H1 (cell line): ENCODE results near the gene DNAJA3. TPM values are rescaled to one million over a fixed set of nuclear protein-coding genes. Genes with fewer than 3 reads are reported as not detected.

Source experiments
- CTCF ChIA-PET: fragments of 300-600 bp; sonication (Branson Sonifier 250); formaldehyde crosslinking; loops from one replicate; lab custom pipeline; 2021; ENCODE audit not compliant: partially characterized antibody; lab: Charles Lee
- POLR2A ChIA-PET: fragments of 300-600 bp; sonication (Branson Sonifier 250); formaldehyde crosslinking; loops from one replicate; lab custom pipeline; 2021; ENCODE audit warnings: inconsistent platforms; ENCODE audit not compliant: partially characterized antibody; lab: Charles Lee
- DNase-seq, 2 experiments: peaks; one replicate each; pipeline versions ENCODE4 v3.0.0 to v3.0.0-alpha.2; 2010 to 2022; ENCODE audit warnings: low spot score in 2 of 2, low read depth in 1 of 2, mixed read lengths in 1 of 2
- FAIRE-seq: peaks from 2 replicates; lab custom pipeline; 2011; peaks lifted over from hg19 to GRCh38; lab: Jason Lieb, UNC
- H2AFZ ChIP-seq: 2 replicates; pipeline ENCODE4 v1.8.1; 2012; ENCODE audit warnings: low read length, inconsistent platforms
- H2AK5ac ChIP-seq: 2 replicates; pipeline ENCODE4 v1.6.1; 2013; ENCODE audit warnings: low read depth, low read length
- H2BK120ac ChIP-seq: replicated peaks from 2 replicates; pipeline ENCODE3; 2013; ENCODE audit warnings: low read depth, low read length, inconsistent platforms
- H2BK12ac ChIP-seq: 2 replicates; pipeline ENCODE4 v1.6.1; 2013; ENCODE audit warnings: low read depth, low read length
- H2BK15ac ChIP-seq: 2 replicates; pipeline ENCODE4 v1.6.1; 2013; ENCODE audit warnings: low read length
- H2BK20ac ChIP-seq: 2 replicates; pipeline ENCODE4 v1.6.1; 2013; ENCODE audit warnings: low read length
- H2BK5ac ChIP-seq: 2 replicates; pipeline ENCODE4 v1.6.1; 2013; ENCODE audit warnings: low read depth, low read length
- H3K14ac ChIP-seq: 2 replicates; pipeline ENCODE4 v1.6.1; 2013; ENCODE audit warnings: inconsistent platforms; ENCODE audit not compliant: insufficient read length
- H3K18ac ChIP-seq: 2 replicates; pipeline ENCODE4 v1.6.1; 2013; ENCODE audit warnings: low read length; ENCODE audit errors: extremely low read depth
- H3K23ac ChIP-seq: 2 replicates; pipeline ENCODE4 v1.6.1; 2013; ENCODE audit warnings: inconsistent platforms; ENCODE audit not compliant: insufficient read length
- H3K23me2 ChIP-seq: 2 replicates; pipeline ENCODE4 v1.6.1; 2013; ENCODE audit warnings: low read depth, low read length
- H3K27ac ChIP-seq: 2 replicates; pipeline ENCODE4 v1.6.1; 2011; ENCODE audit warnings: low read depth, low read length, inconsistent platforms
- H3K27me3 ChIP-seq, 4 experiments: replicated peaks in 1 of 4; 1 replicate in 1 of 4; 2 replicates in 3 of 4; pipeline versions ENCODE4 v1.6.1 to v1.8.1; 2011 to 2013; ENCODE audit warnings: low read length in 3 of 4, mild to moderate bottlenecking in 3 of 4, inconsistent platforms in 2 of 4, mixed read lengths in 2 of 4, moderate library complexity in 1 of 4; ENCODE audit not compliant: control insufficient read depth in 3 of 4, insufficient read depth in 3 of 4; ENCODE audit errors: extremely low read depth in 1 of 4
- H3K36me3 ChIP-seq, 4 experiments: 2 replicates each; pipeline versions ENCODE4 v1.6.1 to v1.8.1; 2011 to 2013; ENCODE audit warnings: mild to moderate bottlenecking in 4 of 4, low read length in 3 of 4, moderate library complexity in 2 of 4, control low read depth in 1 of 4, inconsistent platforms in 1 of 4; ENCODE audit not compliant: insufficient read depth in 4 of 4, control insufficient read depth in 2 of 4
- H3K4ac ChIP-seq: replicated peaks from 2 replicates; pipeline ENCODE3; 2013; ENCODE audit warnings: low read length, low read depth, mixed read lengths, inconsistent platforms; ENCODE audit not compliant: insufficient read length
- H3K4me1 ChIP-seq, 4 experiments: replicated peaks in 1 of 4; 1 replicate in 1 of 4; 2 replicates in 3 of 4; pipeline versions ENCODE4 v1.6.1 to v1.8.1; 2011 to 2013; ENCODE audit warnings: low read length in 3 of 4, inconsistent platforms in 2 of 4, mixed read lengths in 1 of 4; ENCODE audit not compliant: insufficient read depth in 4 of 4, control insufficient read depth in 3 of 4
- H3K4me2 ChIP-seq, 2 experiments: 2 replicates each; pipeline versions ENCODE4 v1.6.1 to v1.8.1; 2011 to 2013; ENCODE audit warnings: low read depth in 2 of 2, low read length in 2 of 2, control low read depth in 1 of 2, inconsistent platforms in 1 of 2, mild to moderate bottlenecking in 1 of 2; ENCODE audit not compliant: insufficient read depth in 1 of 2
- H3K4me3 ChIP-seq, 4 experiments: fragments of 200-600, 300-600 bp in 1 of 4; sonication (generic), shearing (Covaris generic), sonication (Bioruptor Twin) in 1 of 4; 2 replicates each; pipeline versions ENCODE4 v1.5.1 to v1.8.1; 2011 to 2016; ENCODE audit warnings: low read length in 4 of 4, low read depth in 3 of 4, control low read depth in 2 of 4, inconsistent platforms in 2 of 4, mild to moderate bottlenecking in 2 of 4, mixed read lengths in 1 of 4, moderate library complexity in 1 of 4; ENCODE audit not compliant: insufficient read depth in 2 of 4; ENCODE audit errors: extremely low read depth in 1 of 4
- H3K56ac ChIP-seq: replicated peaks from 2 replicates; pipeline ENCODE3; 2013; ENCODE audit warnings: low read depth, mild to moderate bottlenecking, mixed read lengths, low read length, inconsistent platforms; ENCODE audit not compliant: insufficient read length
- H3K79me1 ChIP-seq: 2 replicates; pipeline ENCODE4 v1.6.1; 2013; ENCODE audit warnings: low read depth, low read length, control low read depth
- H3K79me2 ChIP-seq, 2 experiments: 2 replicates each; pipeline versions ENCODE4 v1.6.1 to v1.8.1; 2012 to 2013; ENCODE audit warnings: low read length in 2 of 2, mild to moderate bottlenecking in 2 of 2, inconsistent platforms in 1 of 2; ENCODE audit not compliant: insufficient read depth in 2 of 2, control insufficient read depth in 1 of 2
- H3K9ac ChIP-seq, 4 experiments: replicated peaks in 1 of 4; 1 replicate in 1 of 4; 2 replicates in 3 of 4; pipeline versions ENCODE4 v1.6.1 to v1.8.1; 2011 to 2013; ENCODE audit warnings: low read depth in 3 of 4, low read length in 3 of 4, control low read depth in 2 of 4, mild to moderate bottlenecking in 2 of 4, moderate library complexity in 2 of 4, inconsistent platforms in 1 of 4; ENCODE audit errors: extremely low read depth in 1 of 4
- H3K9me3 ChIP-seq, 2 experiments: 2 replicates each; pipeline versions ENCODE4 v1.6.1 to v1.8.1; 2012 to 2013; ENCODE audit warnings: mild to moderate bottlenecking in 2 of 2, moderate library complexity in 2 of 2, control low read depth in 1 of 2, inconsistent platforms in 1 of 2, low read depth in 1 of 2, low read length in 1 of 2, mixed read lengths in 1 of 2; ENCODE audit not compliant: insufficient read depth in 2 of 2
- H4K20me1 ChIP-seq, 2 experiments: replicated peaks in 1 of 2; 2 replicates each; pipeline versions ENCODE3 to v1.8.1; 2011 to 2013; ENCODE audit warnings: inconsistent platforms in 2 of 2, low read length in 2 of 2, mild to moderate bottlenecking in 1 of 2; ENCODE audit not compliant: insufficient read depth in 2 of 2, control insufficient read depth in 1 of 2
- H4K5ac ChIP-seq: 2 replicates; pipeline ENCODE4 v1.6.1; 2013; ENCODE audit warnings: low read length, low read depth, mixed read lengths, inconsistent platforms; ENCODE audit not compliant: insufficient read length
- H4K8ac ChIP-seq: 2 replicates; pipeline ENCODE4 v1.8.0; 2013; ENCODE audit warnings: mild to moderate bottlenecking, moderate library complexity, low read length, inconsistent platforms; ENCODE audit not compliant: insufficient read depth; ENCODE audit errors: extremely low read depth
- H4K91ac ChIP-seq: replicated peaks from 2 replicates; pipeline ENCODE3; 2013; ENCODE audit warnings: low read length, mixed read lengths, inconsistent platforms; ENCODE audit not compliant: insufficient read length
- ATF3 ChIP-seq: IDR thresholded peaks from 2 replicates; pipeline ENCODE4 v1.6.1; 2011; ENCODE audit warnings: low read depth, mild to moderate bottlenecking, low read length; ENCODE audit not compliant: insufficient read depth
- BCL11A ChIP-seq, 2 experiments: IDR thresholded peaks; one replicate each; pipeline ENCODE4 v1.6.1; 2011; ENCODE audit warnings: low read depth in 2 of 2, low read length in 2 of 2, mild to moderate bottlenecking in 2 of 2
- CHD1 ChIP-seq: IDR thresholded peaks from 2 replicates; pipeline ENCODE4 v1.6.1; 2012; ENCODE audit warnings: low read depth, low read length, improper control_type of control experiment
- RXRA ChIP-seq: IDR thresholded peaks from 2 replicates; pipeline ENCODE4 v1.6.1; 2011; ENCODE audit warnings: low read depth, mild to moderate bottlenecking, low read length, moderate library complexity; ENCODE audit not compliant: insufficient read depth
- SIN3A ChIP-seq, 2 experiments: IDR thresholded peaks in 1 of 2; conservative IDR thresholded peaks in 1 of 2; 2 replicates each; pipeline ENCODE4 v1.6.1; 2011 to 2012; ENCODE audit warnings: low read length in 2 of 2, improper control_type of control experiment in 1 of 2, low read depth in 1 of 2, mild to moderate bottlenecking in 1 of 2
- SIX5 ChIP-seq: IDR thresholded peaks from 2 replicates; pipeline ENCODE4 v1.6.1; 2011; ENCODE audit warnings: mild to moderate bottlenecking, low read depth, low read length
- TAF1 ChIP-seq: IDR thresholded peaks from 2 replicates; pipeline ENCODE4 v1.6.1; 2011; ENCODE audit warnings: mild to moderate bottlenecking, low read depth, low read length
- USF2 ChIP-seq: IDR thresholded peaks from 2 replicates; pipeline ENCODE4 v1.6.1; 2011; ENCODE audit warnings: low read length, improper control_type of control experiment
- WGBS, 2 experiments: shearing (Covaris generic) in 1 of 2; methylation state at CpG; one replicate each; pipeline versions ENCODE4 v1.1.6 to v1.1.7; 2013 to 2015; ENCODE audit warnings: low lambda C conversion rate in 2 of 2, mixed read lengths in 2 of 2, inconsistent platforms in 1 of 2, low coverage in 1 of 2, missing lambda C conversion rate in 1 of 2; ENCODE audit not compliant: insufficient replicate concordance in 2 of 2, insufficient coverage in 1 of 2, insufficient read length in 1 of 2; ENCODE audit errors: extremely low coverage in 1 of 2, missing lambda C conversion rate in 1 of 2; 5-methylcytosine and 5-hydroxymethylcytosine counted together
- polyA plus RNA-seq, 7 experiments: library from polyadenylated mRNA; depleted of rRNA in 3 of 7; stranded (reverse) in 5 of 7; unstranded in 2 of 7; fragments of >200 nt in 5 of 7; fragments of 200-250 nt in 2 of 7; gene quantifications; 1 replicate in 5 of 7; 2 replicates in 1 of 7; 4 replicates in 1 of 7; pipeline versions ENCODE4 v1.2.1 to v1.2.3, GENCODE V29; 2011 to 2013; ENCODE audit warnings: missing spikeins in 2 of 7, mixed read lengths in 2 of 7
- total RNA-seq: library from RNA; stranded (reverse); fragmentation: NEBNext Ultra II Directional; extraction: Animal tissue kit (Norgen Biotek cat#: 25700); gene quantifications from 2 replicates; pipeline ENCODE4 v1.2.1, GENCODE V29; 2021

DNAJA3 gene
- total and polyA plus RNA-seq, 2 of the 8 experiments (the other 6 are each of a cell fraction or from before 2014, with no cell fraction given): 37.3 to 59.1 TPM

GRCh38 chr16:4454623-4455022 lies 29.0 kb downstream of the DNAJA3 start:
- POLR2A ChIA-PET: interaction anchor here (0.7 to 21.6 kb wide), 6 partner anchors 6 to 55 kb away, joined by 3 to 257 read pairs (median 6); partner anchors contain the start of genes HMOX2 and NMRAL1
- peak in 1 of 2 experiments; percentile 71 for DNase-seq

More at GRCh38 chr16:4454623-4455022, 29.0 kb downstream of the DNAJA3 start:
- H2BK20ac ChIP-seq: no peak overlapping the region
- no peak overlapping the region for H2BK12ac ChIP-seq
- no peaks in the 10 kb centered on the region for H3K27me3 ChIP-seq
- no peaks in the 10 kb centered on the region; the same call in 1 of the 2 replicates for H3K79me1 ChIP-seq
- H2BK5ac ChIP-seq: no peak overlapping the region; the same call in 1 of the 2 replicates
- no peaks in the 10 kb centered on the region for H3K23me2 ChIP-seq
- H3K9me3 ChIP-seq: no peaks in the 10 kb centered on the region
- no peak overlapping the region for H3K56ac ChIP-seq
- no peak overlapping the region for H2BK120ac ChIP-seq
- H4K5ac ChIP-seq: no peak overlapping the region
- no peak for FAIRE-seq
- no peak overlapping the region for H3K4ac ChIP-seq
- no peak overlapping the region for H3K9ac ChIP-seq
- no peak overlapping the region for H3K27ac ChIP-seq
- H3K79me2 ChIP-seq: no peaks in the 10 kb centered on the region
- no peaks in the 10 kb centered on the region for H3K4me1 ChIP-seq
- H3K14ac ChIP-seq: no peak overlapping the region
- H2BK15ac ChIP-seq: no peak overlapping the region
- H4K8ac ChIP-seq: peak overlapping the region; percentile 68; the same call in 1 of the 2 replicates
- peaks cover 9 to 55% (median 22%) of the 10 kb centered on the region in 4 experiments; a peak in 7 of 8 replicates for H3K36me3 ChIP-seq
- H3K4me2 ChIP-seq: no peak overlapping the region
- no peak for TF ChIP-seq RXRA
- TF ChIP-seq TAF1: no peak
- no peak for TF ChIP-seq SIX5
- TF ChIP-seq USF2: no peak
- TF ChIP-seq CHD1: no peak
- TF ChIP-seq BCL11A (IDR thresholded peaks at IDR 0.05; ENCODE audit: low read depth in 2 of 2, low read length in 2 of 2): no peak
- TF ChIP-seq ATF3: no peak
- 0 out of 4 replicates have a peak, but pooled peaks have one; percentile 50 to 56 for TF ChIP-seq SIN3A (conservative IDR thresholded peaks at IDR 0.05 in 1 of 2, IDR thresholded peaks at IDR 0.05 in 1 of 2; ENCODE audit: low read depth in 1 of 2, low read length in 2 of 2)
- TF ChIP-seq, all 59 proteins: peak for 1
- CTCF ChIA-PET: interaction anchor here (0.6 kb wide), 1 partner anchor 325 kb away, joined by 3 read pairs; no protein-coding TSS in a partner anchor
- no peak overlapping the region for H4K91ac ChIP-seq
- no peak overlapping the region for H2AFZ ChIP-seq
- H3K23ac ChIP-seq: no peak overlapping the region
- H3K4me3 ChIP-seq: no peak overlapping the region
- H4K20me1 ChIP-seq: peaks cover 6 to 13% of the 10 kb centered on the region in 2 experiments
- no peak overlapping the region for H2AK5ac ChIP-seq
- 89% methylated on average over 9 of the region's 9 CpGs; no CpG with 5 or more reads in 1 of the 2 experiments for WGBS, 2 experiments
- no peak overlapping the region for H3K18ac ChIP-seq
